SW 1271 (cell line): ENCODE results near the gene KPNA6.
A peak's percentile ranks its signal among the peaks of the same experiment; 100 is the strongest.
"Not testable (repeated sequence)": the region's sequence is repeated elsewhere in the genome, so short reads cannot be mapped to it uniquely, and the experiment has no call there.

Experiments used
- DNase-seq, 2 experiments: peaks; one replicate each; lab custom pipeline; 2025; lab: John Stamatoyannopoulos, UW

KPNA6 gene

DNA sequence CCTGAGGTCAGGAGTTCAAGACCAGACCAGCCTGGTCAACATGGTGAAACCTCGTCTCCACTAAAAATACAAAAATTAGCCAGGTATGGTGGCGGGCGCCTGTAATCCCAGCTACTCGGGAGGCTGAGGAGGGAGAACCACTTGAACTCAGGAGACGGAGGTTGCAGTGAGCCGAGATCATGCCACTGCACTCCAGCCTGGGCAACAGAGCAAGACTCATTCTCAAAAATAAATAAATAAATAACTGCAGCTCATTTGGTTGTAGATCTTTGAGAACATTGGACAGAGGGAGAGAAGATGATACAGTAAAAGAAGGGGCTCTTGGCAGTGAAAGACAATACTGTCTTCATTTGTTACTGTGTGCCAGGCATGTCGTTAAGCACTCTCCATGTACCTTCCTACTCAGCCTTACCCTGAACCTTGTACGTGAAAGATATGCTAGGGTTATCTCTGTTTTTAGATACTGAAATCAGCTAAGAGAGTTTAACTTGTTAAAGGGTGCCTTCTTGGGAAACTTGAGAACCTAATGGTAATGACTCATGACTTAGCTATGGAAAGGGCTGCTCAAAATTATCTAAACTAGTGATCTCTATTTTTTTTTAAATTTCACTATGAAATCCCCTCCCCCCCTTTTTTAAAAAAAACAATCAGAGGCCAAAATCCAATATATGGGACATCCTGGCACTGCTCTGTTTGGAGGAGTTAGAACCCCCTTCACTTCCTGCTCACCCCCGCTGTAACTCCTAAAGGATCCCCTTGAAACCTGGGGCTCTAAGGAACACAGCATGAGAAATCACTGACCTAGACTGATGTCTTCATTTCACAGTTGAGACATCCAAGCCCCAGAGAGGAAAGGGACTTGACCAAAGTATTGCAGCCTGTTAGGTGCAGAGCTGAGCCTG, 6.8 kb upstream of the KPNA6 start:
- DNase-seq, result peak in 1 of 2 experiments; percentile 38

- DNase-seq, result no peak
Measured at GRCh38 chr1:32104127-32104526, 3.7 kb upstream of the KPNA6 start.

- DNase-seq, result no peak
Measured at GRCh38 chr1:32105338-32105737, 2.5 kb upstream of the KPNA6 start.

- DNase-seq, result no peak
Measured at GRCh38 chr1:32106663-32107275, 1.1 kb upstream of the KPNA6 start.

DNA sequence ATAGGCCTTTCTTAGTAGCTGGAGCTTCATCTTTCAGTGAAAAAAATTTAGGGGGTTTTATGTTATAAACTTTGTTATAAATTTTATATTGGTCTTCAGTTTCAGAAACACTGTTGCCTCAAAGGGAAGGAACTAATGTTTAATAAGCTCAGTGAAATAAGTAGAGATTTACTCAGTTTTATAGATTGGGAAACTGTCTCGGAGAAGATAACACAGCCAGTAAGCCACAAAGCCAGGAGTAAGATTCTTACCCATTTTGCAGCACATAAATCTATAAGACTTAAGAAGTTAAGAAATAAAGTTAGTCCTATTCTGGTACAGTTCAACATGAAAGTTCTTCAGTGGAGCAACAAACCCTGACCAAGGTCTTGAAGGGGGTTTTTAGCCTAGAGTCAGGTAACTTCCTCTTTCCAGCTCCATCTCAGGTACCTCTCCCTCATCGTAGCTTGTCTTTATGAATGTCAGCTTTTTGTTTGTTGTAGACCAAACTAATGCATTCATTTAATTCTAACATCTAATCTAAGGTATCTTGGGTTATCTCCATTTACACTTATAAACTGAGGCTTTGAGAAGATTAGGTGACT, 3.3 kb downstream of the KPNA6 start:
- no peak for DNase-seq

DNA sequence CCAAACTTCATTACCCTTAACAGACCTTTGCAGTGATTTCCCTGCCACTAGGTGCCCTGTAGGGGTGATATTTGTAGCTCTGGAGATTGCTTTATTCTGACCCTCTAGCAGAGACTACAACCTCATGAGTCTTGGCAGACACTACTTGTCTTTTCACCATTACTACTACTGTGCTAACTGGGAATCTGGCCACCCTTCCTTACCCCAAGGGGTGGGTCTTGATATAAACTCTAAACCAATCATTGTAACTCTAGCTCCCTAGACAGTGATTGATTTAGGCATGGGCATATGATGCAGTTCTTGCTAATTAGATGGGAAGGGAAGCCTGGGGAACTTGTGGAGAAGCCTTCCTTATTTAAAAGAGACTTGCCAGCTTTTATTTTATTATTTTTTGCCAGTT, 3.9 kb downstream of the KPNA6 start:
- no peak for DNase-seq

GRCh38 chr1:32112806-32113375, 5.0 kb downstream of the KPNA6 start:
- DNase-seq, result no peak

DNA sequence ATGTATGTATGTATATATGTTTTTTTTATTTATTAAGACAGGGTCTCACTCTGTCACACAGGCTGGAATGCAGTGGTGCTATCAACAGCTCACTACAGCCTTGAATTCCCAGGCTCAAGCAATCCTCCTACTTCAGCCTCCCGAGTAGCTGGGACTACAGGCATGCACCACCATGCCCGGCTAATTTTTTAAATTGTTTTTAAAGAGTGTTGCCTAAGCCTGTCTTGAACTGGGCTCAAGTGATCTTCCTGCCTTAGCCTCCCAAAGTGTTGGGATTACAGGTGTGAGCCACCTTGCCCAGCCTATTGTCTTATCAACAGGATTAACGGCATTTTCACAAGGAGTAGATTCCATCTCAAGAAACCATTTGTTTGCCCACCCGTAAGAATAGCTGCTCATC, 5.6 kb downstream of the KPNA6 start:
- not testable (repeated sequence) for DNase-seq

DNA sequence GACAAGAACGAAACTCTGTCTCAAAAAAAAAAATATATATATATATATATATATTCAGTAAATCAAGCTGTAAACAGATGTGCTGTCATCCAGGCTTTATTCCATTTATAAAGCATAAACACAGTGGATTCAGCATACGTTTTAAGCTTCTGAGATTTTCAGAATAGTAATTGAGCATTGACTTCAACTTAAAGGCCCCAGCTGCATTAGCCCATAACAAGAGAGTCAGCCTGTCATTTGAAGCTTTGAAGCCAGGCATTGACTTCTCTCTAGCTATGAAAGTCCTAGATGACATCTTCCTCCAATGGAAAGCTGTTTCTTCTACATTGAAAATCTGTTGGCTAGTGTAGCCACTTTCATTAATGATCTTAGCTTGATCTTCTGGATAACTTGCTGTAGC, 6.6 kb downstream of the KPNA6 start:
- DNase-seq, result no peak

GRCh38 chr1:32115496-32115895, 7.6 kb downstream of the KPNA6 start:
- DNase-seq, result no peak

- no peak for DNase-seq
Measured at GRCh38 chr1:32116531-32116930, 8.7 kb downstream of the KPNA6 start.

DNA sequence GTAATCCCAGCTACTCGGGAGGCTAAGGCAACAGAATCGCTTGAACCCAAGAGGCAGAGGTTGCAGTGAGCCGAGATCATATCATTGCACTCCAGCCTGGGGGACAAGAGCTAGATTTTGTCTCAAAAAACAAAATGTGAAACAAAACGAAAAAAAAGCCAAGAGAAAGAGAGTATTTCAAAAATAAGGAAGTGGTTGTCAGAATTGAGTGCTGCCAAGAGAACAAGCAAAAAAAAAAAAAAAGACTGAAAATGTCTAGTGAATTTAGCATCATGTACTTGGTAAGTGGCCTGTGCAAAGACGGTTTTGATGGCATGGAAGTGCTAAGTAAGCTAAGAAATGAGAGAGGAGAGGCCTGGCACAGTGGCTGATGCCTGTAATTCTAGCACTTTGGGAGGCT, 14.3 kb downstream of the KPNA6 start:
- DNase-seq, result no peak

DNA sequence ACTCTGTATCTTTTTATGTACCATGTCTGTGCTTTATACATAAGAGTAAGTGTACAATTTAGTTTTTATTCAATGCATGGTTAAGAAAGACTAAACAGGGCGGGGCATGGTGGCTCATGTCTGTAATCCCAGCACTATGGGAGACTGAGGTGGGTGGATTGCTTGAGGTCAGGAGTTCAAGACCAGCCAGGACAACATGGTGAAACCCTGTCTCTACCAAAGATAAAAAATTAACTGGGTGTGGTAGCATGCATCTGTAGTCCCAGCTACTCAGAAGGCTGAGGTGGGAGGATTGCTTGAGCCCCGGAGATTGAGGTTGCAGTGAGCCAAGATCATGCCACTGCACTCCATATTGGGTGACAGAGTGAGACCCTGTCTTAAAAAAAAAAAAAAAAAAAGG, 15.5 kb downstream of the KPNA6 start:
- DNase-seq, result not testable (repeated sequence)

DNA sequence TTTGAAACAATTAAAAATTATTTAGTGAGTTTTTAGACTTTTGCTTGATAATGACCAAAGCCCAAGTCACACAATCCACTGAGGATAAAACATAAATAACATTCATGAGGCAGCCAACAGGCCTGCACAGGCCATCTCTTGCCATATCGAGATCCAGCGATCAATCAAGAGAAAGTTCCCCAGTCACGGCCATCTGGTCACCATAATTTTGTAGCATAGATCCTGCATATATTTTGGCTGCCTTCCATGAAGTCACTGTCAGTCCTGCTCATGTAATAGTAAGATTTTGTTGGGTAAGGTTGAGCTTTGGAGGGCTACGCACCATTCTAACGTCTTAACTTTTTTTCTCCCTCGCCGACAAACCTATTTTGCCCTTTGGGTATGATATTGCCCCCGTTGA, 17.5 kb downstream of the KPNA6 start:
- DNase-seq, result no peak

GRCh38 chr1:32126770-32127169, 18.9 kb downstream of the KPNA6 start:
- no peak for DNase-seq

- DNase-seq, result no peak
Measured at GRCh38 chr1:32127409-32128198, 19.7 kb downstream of the KPNA6 start.

GRCh38 chr1:32128479-32128878, 20.6 kb downstream of the KPNA6 start:
- no peak for DNase-seq

DNA sequence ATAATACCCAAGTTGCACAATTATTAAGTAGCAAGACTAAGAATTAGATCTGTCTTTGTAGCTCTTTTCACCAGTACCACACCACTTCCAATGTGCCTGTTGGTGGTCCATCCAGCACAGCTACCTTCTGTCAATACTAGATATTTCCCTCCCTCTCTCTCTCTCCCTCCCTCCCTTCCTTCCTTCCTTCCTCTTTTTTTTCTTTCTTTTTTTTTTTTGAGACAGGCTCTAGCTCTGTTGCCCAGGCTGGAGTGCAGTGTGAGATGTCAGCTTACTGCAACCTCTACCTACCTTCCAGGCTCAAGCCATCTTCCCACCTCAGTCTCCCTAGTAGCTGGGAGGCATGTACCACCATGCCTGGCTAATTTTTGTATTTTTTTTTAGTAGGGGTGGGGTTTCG, 21.1 kb downstream of the KPNA6 start:
- no peak for DNase-seq

GRCh38 chr1:32133950-32134280, 26.1 kb downstream of the KPNA6 start:
- not testable (repeated sequence) for DNase-seq

- DNase-seq, result no peak
Measured at GRCh38 chr1:32137111-32137510, 29.3 kb downstream of the KPNA6 start.

DNA sequence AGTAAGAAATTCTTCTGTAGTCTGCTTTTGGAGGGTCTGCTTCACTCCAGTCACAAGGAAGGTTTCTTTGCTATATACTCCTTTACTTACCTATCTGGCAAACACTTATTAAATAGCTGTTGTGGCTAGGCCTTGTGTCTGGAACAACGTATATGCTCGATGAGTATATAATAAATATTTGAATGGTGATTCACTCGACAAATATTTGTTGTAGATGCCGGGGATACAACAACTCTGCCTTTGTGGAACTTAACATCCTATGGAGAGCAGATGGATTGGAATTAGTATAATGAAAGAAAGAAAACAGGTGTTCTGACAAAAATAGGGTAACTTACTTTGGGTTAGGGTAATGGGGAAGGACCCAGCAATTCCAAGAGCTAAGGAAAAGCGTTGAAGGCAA, 31.1 kb downstream of the KPNA6 start:
- peak; percentile 7 to 70 for DNase-seq
